WTC11 (cell line): ENCODE results near the gene ACACA.

ENCODE experiments used
- ATF2 ChIP-seq: sonication (generic); formaldehyde crosslinking; IDR thresholded peaks from 2 replicates; pipeline ENCODE4 v1.8.1; 2022; ENCODE audit warnings: low read depth, missing genetic modification reagents, borderline replicate concordance
- CREB1 ChIP-seq: sonication (generic); formaldehyde crosslinking; IDR thresholded peaks from 2 replicates; pipeline ENCODE4 v1.8.0; 2023; ENCODE audit warnings: mild to moderate bottlenecking, missing genetic modification reagents
- CTCF ChIP-seq: fragments of 200-600 bp; IDR thresholded peaks from 2 replicates; pipeline ENCODE4 v1.8.0; 2022; ENCODE audit warnings: antibody characterized with exemption
- GABPB1 ChIP-seq: sonication (generic); formaldehyde crosslinking; IDR thresholded peaks from 2 replicates; pipeline ENCODE4 v1.8.1; 2023; ENCODE audit warnings: mild to moderate bottlenecking, missing genetic modification reagents
- GTF2I ChIP-seq: fragments of 250-450 bp; sonication (Bioruptor Pico); conservative IDR thresholded peaks from 2 replicates; pipeline ENCODE4 v1.4.0; 2021; ENCODE audit warnings: mild to moderate bottlenecking
- IRF2 ChIP-seq: sonication (generic); formaldehyde crosslinking; IDR thresholded peaks from 2 replicates; pipeline ENCODE4 v1.8.0; 2022; ENCODE audit warnings: low read depth, missing genetic modification reagents, borderline replicate concordance
- NFYB ChIP-seq: sonication (generic); formaldehyde crosslinking; conservative IDR thresholded peaks from 2 replicates; pipeline ENCODE4 v1.8.0; 2022; ENCODE audit warnings: low read depth, missing genetic modification reagents
- NR2C2 ChIP-seq: sonication (generic); formaldehyde crosslinking; IDR thresholded peaks from 2 replicates; pipeline ENCODE4 v1.8.0; 2022; ENCODE audit warnings: mild to moderate bottlenecking, missing genetic modification reagents
- STAT6 ChIP-seq: sonication (generic); formaldehyde crosslinking; conservative IDR thresholded peaks from 2 replicates; pipeline ENCODE4 v1.8.1; 2023; ENCODE audit warnings: mild to moderate bottlenecking, low read depth, missing genetic modification reagents, moderate library complexity
- TCF7 ChIP-seq: sonication (generic); formaldehyde crosslinking; IDR thresholded peaks from 2 replicates; pipeline ENCODE4 v1.8.0; 2022; ENCODE audit warnings: mild to moderate bottlenecking, low read depth, missing genetic modification reagents, moderate library complexity
- USF1 ChIP-seq: sonication (generic); formaldehyde crosslinking; IDR thresholded peaks from 2 replicates; pipeline ENCODE4 v1.8.0; 2022; ENCODE audit warnings: mild to moderate bottlenecking, missing genetic modification reagents
- USF2 ChIP-seq: sonication (generic); formaldehyde crosslinking; IDR thresholded peaks from 2 replicates; pipeline ENCODE4 v1.8.1; 2023; ENCODE audit warnings: mild to moderate bottlenecking, missing genetic modification reagents, moderate library complexity
- ZNF232 ChIP-seq: sonication (generic); formaldehyde crosslinking; IDR thresholded peaks from 2 replicates; pipeline ENCODE4 v1.8.0; 2022; ENCODE audit warnings: mild to moderate bottlenecking, missing genetic modification reagents

GRCh38 chr17:37135576-37135975 is 271.1 kb downstream of the ACACA start:
- TF ChIP-seq NFYB (CRISPR knock-in tag) (no peak), ATF2 (no peak), CTCF (no peak), STAT6 (CRISPR knock-in tag) (no peak), USF2 (no peak), NR2C2 (CRISPR knock-in tag) (no peak), ZNF232 (CRISPR knock-in tag) (no peak), GABPB1 (CRISPR knock-in tag) (no peak), USF1 (CRISPR knock-in tag) (no peak), IRF2 (CRISPR knock-in tag) (no peak), GTF2I (CRISPR knock-in tag) (no peak), CREB1 (CRISPR knock-in tag) (no peak), TCF7 (CRISPR knock-in tag) (no peak)
